Suprapubic skin (tissue), 4 donors: ENCODE data around the gene PLCD1. TPM values are rescaled to one million over a fixed set of nuclear protein-coding genes. Genes with fewer than 3 reads are reported as not detected.
A peak's percentile ranks its signal among the peaks of the same experiment; 100 is the strongest.
"Not testable (repeated sequence)": the region's sequence is repeated elsewhere in the genome, so short reads cannot be mapped to it uniquely, and the experiment has no call there.

Source experiments
- DNase-seq, 2 donors: peaks; one replicate each; pipeline ENCODE4 v3.0.0-alpha.2; 2019; ENCODE audit warnings: low spot score in 2 of 2
- H3K27ac ChIP-seq: fragments of 200-600 bp; sonication (generic); one replicate; pipeline ENCODE4 v1.5.1; 2019
- H3K27me3 ChIP-seq: fragments of 200-600 bp; sonication (generic); one replicate; pipeline ENCODE4 v1.5.1; 2019
- H3K36me3 ChIP-seq: fragments of 200-600 bp; sonication (generic); one replicate; pipeline ENCODE4 v1.5.1; 2019
- H3K4me1 ChIP-seq: fragments of 200-600 bp; sonication (generic); one replicate; pipeline ENCODE4 v1.5.1; 2019
- H3K4me3 ChIP-seq: fragments of 200-600 bp; sonication (generic); one replicate; pipeline ENCODE4 v1.5.1; 2019; ENCODE audit warnings: mild to moderate bottlenecking
- H3K9me3 ChIP-seq: fragments of 200-600 bp; sonication (generic); one replicate; pipeline ENCODE4 v1.5.1; 2019
- EP300 ChIP-seq: sonication (generic); formaldehyde crosslinking; IDR thresholded peaks from one replicate; pipeline ENCODE4 v1.6.1; 2017; ENCODE audit warnings: antibody characterized with exemption
- POLR2A ChIP-seq, 2 donors: fragments of 450-650 bp; IDR thresholded peaks; one replicate each; pipeline ENCODE4 v1.6.1; 2017; ENCODE audit warnings: antibody characterized with exemption in 2 of 2, mild to moderate bottlenecking in 2 of 2, moderate library complexity in 2 of 2
- POLR2AphosphoS5 ChIP-seq, 3 donors: sonication (generic); formaldehyde crosslinking; IDR thresholded peaks; one replicate each; pipeline ENCODE4 v1.6.1; 2017; ENCODE audit warnings: antibody characterized with exemption in 3 of 3
- WGBS: methylation state at CpG from one replicate; pipeline ENCODE4 v1.1.5; 2018; 5-methylcytosine and 5-hydroxymethylcytosine counted together
- total RNA-seq, 4 donors: library from RNA; depleted of rRNA; stranded (reverse); fragments of >200 nt; gene quantifications; one replicate each; pipeline ENCODE4 v1.1.0, GENCODE V29; 2016
- TF ChIP-seq, protein P1 (sequence below), 2 donors: fragments of 200-600 bp in 1 of 2; fragments of 450-650 bp in 1 of 2; sonication (generic) in 1 of 2; IDR thresholded peaks; one replicate each; pipeline ENCODE4 v1.5.1; 2016 to 2019; ENCODE audit warnings: antibody characterized with exemption in 2 of 2, mild to moderate bottlenecking in 1 of 2, moderate library complexity in 1 of 2

PLCD1 gene
- total RNA-seq, 4 donors from 2014 or later = 32.3 to 42.2 (median 39.3) TPM

DNA sequence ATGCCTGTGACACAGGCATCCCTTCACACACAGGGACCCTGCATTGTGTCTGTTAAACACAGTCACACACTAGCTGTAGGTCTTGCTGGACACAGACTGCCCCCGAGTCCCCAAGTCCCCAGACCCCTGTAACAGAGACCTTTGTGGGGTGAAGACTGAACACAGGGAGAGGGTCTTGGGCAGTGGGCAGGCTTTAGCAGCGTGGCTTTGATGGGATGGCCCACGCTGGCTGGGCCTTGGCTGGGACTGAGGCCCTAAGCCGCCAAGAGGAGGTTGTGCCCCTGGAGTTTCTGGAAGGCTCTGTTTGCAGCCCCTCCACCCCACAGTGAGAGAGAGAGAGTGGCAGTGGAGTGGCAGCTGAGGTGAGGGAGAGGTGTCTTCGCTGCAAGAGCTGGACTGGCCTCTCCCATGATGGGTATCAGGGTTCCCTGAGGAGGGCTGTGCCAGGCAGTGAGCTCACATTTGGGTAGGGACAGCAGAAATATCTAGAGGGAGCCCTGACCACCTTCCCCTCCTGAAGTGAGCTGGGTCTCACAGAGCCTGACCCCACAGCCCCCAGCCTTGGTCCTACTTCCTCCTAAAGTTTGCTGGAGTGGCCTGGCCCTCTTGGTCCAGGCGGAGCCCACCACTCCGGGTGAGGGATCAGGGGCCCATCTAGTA is 39.5 kb downstream of the PLCD1 start:
- Histone ChIP-seq H3K27me3 (no peaks in the 10 kb centered on the region), H3K27ac (no peak overlapping the region), H3K4me1 (peaks cover 43% of the 10 kb centered on the region), H3K36me3 (no peaks in the 10 kb centered on the region), H3K4me3 (no peak overlapping the region), H3K9me3 (no peaks in the 10 kb centered on the region)
- DNase-seq = peak; percentile 42 to 76
- TF ChIP-seq POLR2AphosphoS5 (IDR thresholded peaks at IDR 0.05) = no peak
- TF ChIP-seq POLR2A (IDR thresholded peaks at IDR 0.05) = no peak
- TF ChIP-seq, protein P1, sequence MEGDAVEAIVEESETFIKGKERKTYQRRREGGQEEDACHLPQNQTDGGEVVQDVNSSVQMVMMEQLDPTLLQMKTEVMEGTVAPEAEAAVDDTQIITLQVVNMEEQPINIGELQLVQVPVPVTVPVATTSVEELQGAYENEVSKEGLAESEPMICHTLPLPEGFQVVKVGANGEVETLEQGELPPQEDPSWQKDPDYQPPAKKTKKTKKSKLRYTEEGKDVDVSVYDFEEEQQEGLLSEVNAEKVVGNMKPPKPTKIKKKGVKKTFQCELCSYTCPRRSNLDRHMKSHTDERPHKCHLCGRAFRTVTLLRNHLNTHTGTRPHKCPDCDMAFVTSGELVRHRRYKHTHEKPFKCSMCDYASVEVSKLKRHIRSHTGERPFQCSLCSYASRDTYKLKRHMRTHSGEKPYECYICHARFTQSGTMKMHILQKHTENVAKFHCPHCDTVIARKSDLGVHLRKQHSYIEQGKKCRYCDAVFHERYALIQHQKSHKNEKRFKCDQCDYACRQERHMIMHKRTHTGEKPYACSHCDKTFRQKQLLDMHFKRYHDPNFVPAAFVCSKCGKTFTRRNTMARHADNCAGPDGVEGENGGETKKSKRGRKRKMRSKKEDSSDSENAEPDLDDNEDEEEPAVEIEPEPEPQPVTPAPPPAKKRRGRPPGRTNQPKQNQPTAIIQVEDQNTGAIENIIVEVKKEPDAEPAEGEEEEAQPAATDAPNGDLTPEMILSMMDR (IDR thresholded peaks at IDR 0.05) = no peak
- TF ChIP-seq EP300 = no peak
- 91% methylated on average over 5 of the region's 7 CpGs for WGBS

DNA sequence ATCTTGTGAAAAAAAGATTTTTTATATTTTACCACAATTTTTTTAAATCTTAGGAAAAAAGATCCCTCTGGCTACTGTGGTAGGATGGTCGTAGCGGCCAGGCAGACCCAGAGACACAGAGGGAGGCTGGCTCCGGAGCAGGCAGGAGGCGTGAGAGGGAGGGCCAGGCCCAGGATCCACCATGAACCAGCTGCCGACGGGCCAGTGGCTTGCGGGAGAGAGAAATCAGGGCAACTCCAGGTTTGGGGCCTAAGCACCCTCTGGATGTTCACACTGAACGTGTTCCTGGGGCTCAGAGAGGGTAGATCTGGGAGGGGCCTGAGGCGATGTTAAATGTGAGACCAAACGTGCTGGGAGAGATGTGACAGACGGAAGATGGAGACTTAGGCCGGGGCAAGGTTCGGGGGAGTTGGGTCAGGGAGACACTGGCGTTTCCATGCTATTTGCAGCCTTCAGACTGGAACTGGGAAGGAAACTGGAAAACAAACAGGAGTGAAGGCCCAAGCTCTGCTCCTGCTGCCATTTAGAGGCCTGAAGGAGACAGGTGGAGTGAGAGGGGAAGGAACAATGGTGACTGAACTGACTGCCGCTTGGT is 40.4 kb downstream of the PLCD1 start:
- Histone ChIP-seq H3K4me1 (peaks cover 37% of the 10 kb centered on the region), H3K36me3 (peaks cover 9% of the 10 kb centered on the region), H3K9me3 (no peaks in the 10 kb centered on the region), H3K27me3 (no peaks in the 10 kb centered on the region), H3K27ac (no peak overlapping the region), H3K4me3 (no peak overlapping the region)
- TF ChIP-seq POLR2A (IDR thresholded peaks at IDR 0.05) (no peak), EP300 (no peak), POLR2AphosphoS5 (IDR thresholded peaks at IDR 0.05) (no peak)
- TF ChIP-seq, protein P1 (IDR thresholded peaks at IDR 0.05) = no peak
- peak; percentile 48 to 68 for DNase-seq
- 87% methylated on average over 15 of the region's 15 CpGs for WGBS

DNA sequence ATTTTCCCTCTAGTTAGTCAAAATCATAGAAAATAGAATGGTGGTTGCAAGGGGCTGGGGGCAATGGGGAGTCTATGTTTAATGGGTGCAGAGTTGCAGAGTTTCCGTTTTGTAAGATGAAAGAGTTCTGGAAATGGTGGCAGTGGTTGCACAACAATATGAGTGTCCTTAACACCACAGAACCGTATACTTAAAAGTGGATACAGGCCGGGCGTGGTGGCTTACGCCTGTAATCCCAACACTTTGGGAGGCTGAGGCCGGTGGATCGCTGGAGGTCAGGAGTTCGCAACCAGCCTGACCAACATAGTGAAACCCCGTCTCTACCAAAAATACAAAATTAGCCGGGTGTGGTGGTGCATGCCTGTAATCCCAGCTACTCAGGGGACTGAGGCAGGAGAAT is 41.1 kb downstream of the PLCD1 start:
- DNase-seq = peak in 1 of 2 donors; percentile 40
- WGBS = 86% methylated on average over 10 of the region's 10 CpGs
- H3K4me3 ChIP-seq, H3K27ac ChIP-seq, H3K27me3 ChIP-seq, H3K9me3 ChIP-seq: not testable (repeated sequence)
- H3K36me3 ChIP-seq = peaks cover 11% of the 10 kb centered on the region
- peaks cover 35% of the 10 kb centered on the region for H3K4me1 ChIP-seq

DNA sequence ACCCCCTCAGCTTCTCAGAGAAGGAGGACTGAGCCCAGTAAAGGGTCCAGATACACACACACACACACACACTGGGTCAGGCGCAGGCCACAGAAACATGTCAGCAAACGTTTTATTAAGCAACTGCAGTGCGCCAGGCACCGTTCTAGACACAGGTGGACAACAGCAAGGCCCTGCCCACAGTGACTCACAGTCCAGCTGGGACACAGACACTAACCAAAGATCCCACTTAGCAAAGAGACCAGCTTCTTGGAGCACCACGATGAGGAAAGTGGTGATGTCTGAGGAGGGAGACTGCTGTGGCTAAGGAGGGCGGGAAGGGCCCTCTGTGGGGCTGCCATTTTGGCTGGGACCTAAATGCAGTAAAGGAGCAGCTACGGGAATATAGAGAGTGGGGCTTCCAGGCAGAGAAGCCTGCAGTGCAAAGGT is 41.7 kb downstream of the PLCD1 start:
- WGBS = 75% methylated on average over 7 of the region's 7 CpGs
- no peaks in the 10 kb centered on the region for H3K27me3 ChIP-seq
- peaks cover 14% of the 10 kb centered on the region for H3K36me3 ChIP-seq
- peaks cover 30% of the 10 kb centered on the region for H3K4me1 ChIP-seq
- DNase-seq = peak in 1 of 2 donors; percentile 56
- H3K4me3 ChIP-seq = no peak overlapping the region
- H3K9me3 ChIP-seq = no peaks in the 10 kb centered on the region
- no peak overlapping the region for H3K27ac ChIP-seq
- TF ChIP-seq POLR2A (IDR thresholded peaks at IDR 0.05) (no peak), POLR2AphosphoS5 (IDR thresholded peaks at IDR 0.05) (no peak), EP300 (no peak)
- TF ChIP-seq, protein P1 (IDR thresholded peaks at IDR 0.05) = no peak

DNA sequence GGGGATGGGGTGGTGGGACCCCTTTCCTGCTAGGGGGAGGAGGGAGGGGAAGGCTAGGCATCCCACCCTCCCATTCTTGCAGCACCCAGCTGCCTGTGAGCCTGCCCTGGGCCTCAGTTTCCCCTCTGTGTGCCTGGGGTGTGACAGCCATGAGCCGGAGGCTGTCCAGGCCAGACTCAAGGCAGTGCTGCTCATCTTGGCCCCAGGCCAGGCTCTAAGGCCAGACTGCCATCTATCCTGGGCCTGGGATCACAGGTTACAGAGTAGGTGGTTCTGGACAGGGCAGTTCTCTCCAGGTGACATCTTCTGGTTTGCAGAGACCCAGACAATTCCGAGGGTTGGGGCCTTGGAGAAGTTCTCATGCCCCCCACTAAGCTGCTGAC is 42.1 kb downstream of the PLCD1 start:
- H3K27ac ChIP-seq = no peak overlapping the region
- peaks cover 26% of the 10 kb centered on the region for H3K4me1 ChIP-seq
- H3K4me3 ChIP-seq = no peak overlapping the region
- DNase-seq = peak; percentile 55 to 70
- no peaks in the 10 kb centered on the region for H3K27me3 ChIP-seq
- peaks cover 17% of the 10 kb centered on the region for H3K36me3 ChIP-seq
- no peaks in the 10 kb centered on the region for H3K9me3 ChIP-seq
- WGBS = no CpG with 5 or more reads among the region's 2 CpGs
- TF ChIP-seq EP300 = no peak
- no peak for TF ChIP-seq POLR2AphosphoS5 (IDR thresholded peaks at IDR 0.05)
- TF ChIP-seq, protein P1 (IDR thresholded peaks at IDR 0.05) = no peak
